SK-N-MC (cell line): Measurements from ENCODE around the gene PHKA2.
"Not testable (repeated sequence)": the region's sequence is repeated elsewhere in the genome, so short reads cannot be mapped to it uniquely, and the experiment has no call there.

Source experiments
- DNase-seq: peaks from one replicate; pipeline ENCODE4 v3.0.0-alpha.2; 2011; ENCODE audit warnings: low read depth, low spot score
- H3K27ac ChIP-seq: fragments of 200-600 bp; sonication (generic); 2 replicates; pipeline ENCODE4 v1.5.1; 2016; ENCODE audit warnings: mixed run types
- H3K36me3 ChIP-seq: fragments of 200-600 bp; sonication (generic); 2 replicates; pipeline ENCODE4 v1.6.1; 2017; ENCODE audit warnings: antibody characterized with exemption, low read length, mixed read lengths; ENCODE audit not compliant: insufficient read depth
- H3K4me3 ChIP-seq: fragments of 200-600 bp; sonication (generic); 2 replicates; pipeline ENCODE4 v1.5.1; 2016
- H3K9ac ChIP-seq: fragments of 200-600 bp; sonication (generic); 2 replicates; pipeline ENCODE4 v1.8.0; 2017; ENCODE audit warnings: mixed run types, mixed read lengths; ENCODE audit not compliant: insufficient read length
- H3K9me3 ChIP-seq: fragments of 200-600 bp; sonication (generic); 2 replicates; pipeline ENCODE4 v1.6.1; 2017; ENCODE audit warnings: low read depth, mild to moderate bottlenecking, antibody characterized with exemption, low read length, moderate library complexity, mixed read lengths
- EZH2 ChIP-seq: fragments of 200-600 bp; sonication (generic); IDR thresholded peaks from one replicate; pipeline ENCODE4 v1.6.1; 2017; ENCODE audit warnings: antibody characterized with exemption
- FOXP2 ChIP-seq: optimal IDR thresholded peaks from 2 replicates; pipeline ENCODE3; 2011; ENCODE audit warnings: mild to moderate bottlenecking, moderate library complexity; ENCODE audit not compliant: insufficient read depth; ENCODE audit errors: extremely low read length, control extremely low read depth
- POLR2AphosphoS5 ChIP-seq: IDR thresholded peaks from 2 replicates; pipeline ENCODE4 v1.6.1; 2012; ENCODE audit warnings: mild to moderate bottlenecking, low read depth, low read length, borderline replicate concordance

Gene PHKA2

DNA sequence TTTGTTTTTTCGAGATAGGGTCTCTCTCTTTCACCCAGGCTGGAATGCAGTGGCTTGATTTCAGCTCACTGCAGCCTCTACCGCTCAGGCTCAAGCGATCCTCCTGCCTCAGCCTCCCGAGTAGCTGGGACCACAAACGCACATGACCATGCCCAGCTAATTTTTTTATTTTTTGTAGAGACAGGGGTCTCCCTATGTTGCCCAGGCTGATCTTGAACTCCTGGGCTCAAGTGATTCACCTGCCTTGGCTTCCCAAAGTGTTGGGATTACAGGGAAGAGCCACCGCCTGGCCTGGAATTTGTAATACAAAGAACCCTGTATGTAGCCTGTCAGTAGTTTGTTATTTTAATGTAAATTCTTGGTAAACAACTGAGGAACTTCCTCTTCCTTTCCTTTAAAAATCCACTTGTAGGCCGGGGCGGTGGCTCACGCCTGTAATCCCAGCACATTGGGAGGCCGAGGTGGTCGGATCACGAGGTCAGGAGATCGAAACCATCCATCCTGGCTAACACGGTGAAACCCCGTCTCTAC lies 119.5 kb downstream of the PHKA2 start:
- TF ChIP-seq FOXP2 (no peak), EZH2 (no peak), POLR2AphosphoS5 (no peak)
- no peak overlapping the region for H3K9ac ChIP-seq
- no peak overlapping the region for H3K4me3 ChIP-seq

DNA sequence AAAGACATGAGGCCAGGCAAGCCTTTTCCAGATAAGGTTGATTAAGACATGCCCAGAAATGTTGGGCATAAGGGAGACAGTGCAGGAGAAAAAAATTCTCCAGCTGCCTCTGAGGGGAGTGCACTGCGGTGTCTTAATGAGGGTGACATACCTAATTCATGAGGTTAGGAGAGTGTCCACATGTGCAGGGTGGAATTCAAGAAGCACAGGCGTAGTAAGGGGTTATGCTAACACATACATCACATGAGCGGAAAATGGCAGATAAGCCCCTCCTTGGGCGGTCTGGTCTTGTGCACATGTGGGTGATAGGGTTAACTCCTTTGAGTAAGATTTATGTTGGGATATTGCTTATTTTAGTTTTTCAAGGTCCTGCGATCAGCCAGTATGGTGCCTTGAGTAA lies 122.4 kb downstream of the PHKA2 start:
- TF ChIP-seq POLR2AphosphoS5 (no peak), FOXP2 (no peak), EZH2 (no peak)
- no peaks in the 10 kb centered on the region for H3K36me3 ChIP-seq
- H3K9ac ChIP-seq = no peak overlapping the region
- no peak for DNase-seq
- H3K27ac ChIP-seq = no peak overlapping the region
- H3K4me3 ChIP-seq = no peak overlapping the region
- H3K9me3 ChIP-seq = no peaks in the 10 kb centered on the region

More for the DNA sequence above, 119.5 kb downstream of the PHKA2 start:
- Histone ChIP-seq H3K36me3 (no peaks in the 10 kb centered on the region), H3K9me3 (no peaks in the 10 kb centered on the region), H3K27ac (no peak overlapping the region)
- no peak for DNase-seq

DNA sequence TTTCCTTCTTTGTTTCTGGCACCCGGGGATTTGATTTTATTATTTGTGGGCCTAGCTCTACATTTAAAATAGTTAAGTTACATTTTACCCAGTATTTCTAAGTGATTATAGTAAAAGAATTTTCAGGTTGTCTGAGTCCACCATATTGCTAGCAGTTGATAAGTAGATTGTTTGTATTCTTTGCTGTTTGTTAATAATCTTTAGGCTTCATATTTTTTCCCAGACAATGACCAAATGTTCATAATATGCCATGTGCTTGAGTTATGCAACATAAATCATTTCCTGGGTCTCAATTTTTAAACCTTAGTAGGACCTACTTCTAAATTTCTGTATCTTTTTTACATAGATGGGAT lies 127.3 kb downstream of the PHKA2 start:
- H3K9ac ChIP-seq = peak overlapping the region; percentile 47
- TF ChIP-seq POLR2AphosphoS5 (no peak), FOXP2 (no peak), EZH2 (no peak)

DNA sequence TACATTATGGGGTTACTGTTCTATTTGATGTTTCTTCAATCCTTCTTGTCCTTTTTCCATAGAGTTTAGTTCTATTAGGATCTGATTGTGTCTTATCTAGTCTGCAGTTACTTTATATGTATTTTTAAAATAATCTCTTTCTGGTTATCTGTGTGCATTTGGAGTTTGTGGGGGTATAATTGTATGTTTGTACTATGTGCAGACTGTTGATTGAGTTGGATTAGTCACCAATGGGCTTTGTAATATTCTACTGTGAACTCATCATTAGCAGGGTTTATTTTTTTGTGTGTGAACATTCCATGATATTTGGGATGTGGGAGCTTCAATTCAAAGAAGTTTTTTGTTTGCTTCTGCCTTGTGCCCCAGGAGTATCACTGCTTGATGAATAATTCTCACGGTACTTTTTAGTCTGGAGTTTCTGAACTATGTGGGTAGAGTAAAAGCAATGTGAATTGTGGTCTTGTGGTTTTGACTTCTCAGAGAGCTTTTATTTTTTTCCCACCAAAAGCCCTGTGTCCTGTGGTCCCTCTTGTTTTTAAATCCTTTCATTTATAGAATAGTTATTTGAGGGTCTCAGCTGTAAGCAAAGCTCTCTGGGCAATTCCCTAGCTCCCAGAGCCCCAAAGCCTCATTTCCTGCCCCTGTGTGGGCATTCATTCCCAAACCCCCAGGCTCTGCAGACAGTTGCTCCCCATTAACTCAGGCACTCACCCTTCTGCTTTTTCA lies 127.8 kb downstream of the PHKA2 start:
- DNase-seq = peak; percentile 55
- Histone ChIP-seq H3K9ac (peak overlapping the region; percentile 47), H3K9me3 (no peaks in the 10 kb centered on the region), H3K4me3 (no peak overlapping the region), H3K36me3 (no peaks in the 10 kb centered on the region), H3K27ac (peak overlapping the region; percentile 92)
- no peak for TF ChIP-seq FOXP2
- no peak for TF ChIP-seq EZH2
- no peak for TF ChIP-seq POLR2AphosphoS5

More for the DNA sequence above, 127.3 kb downstream of the PHKA2 start:
- H3K9me3 ChIP-seq = no peaks in the 10 kb centered on the region
- no peak overlapping the region for H3K4me3 ChIP-seq
- H3K27ac ChIP-seq = peak overlapping the region; percentile 92
- DNase-seq = no peak
- no peaks in the 10 kb centered on the region for H3K36me3 ChIP-seq

DNA sequence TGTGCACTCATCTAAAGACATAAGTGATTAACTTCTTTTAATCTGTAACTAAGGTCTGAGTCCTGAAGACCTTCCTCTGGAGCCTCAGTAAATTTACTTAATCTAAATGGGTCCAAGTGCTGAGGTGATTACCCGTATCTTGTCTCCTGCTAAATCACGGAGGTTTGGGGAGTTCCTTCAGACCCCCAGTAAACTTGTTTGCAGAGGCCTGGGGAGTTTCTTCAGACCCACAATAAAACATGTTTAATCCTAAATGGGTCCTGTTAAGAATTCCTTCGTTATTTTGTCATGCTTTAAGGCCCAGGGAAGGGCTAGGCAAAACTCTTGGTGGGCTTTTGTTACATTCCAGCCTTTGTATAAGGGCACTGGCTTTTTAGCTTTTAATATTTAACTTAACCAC lies 136.0 kb downstream of the PHKA2 start:
- not testable (repeated sequence) for H3K9me3 ChIP-seq, DNase-seq, H3K36me3 ChIP-seq, H3K27ac ChIP-seq, H3K9ac ChIP-seq, H3K4me3 ChIP-seq
